Fibroblast of pulmonary artery (primary cell): ENCODE measurements around the gene NFKBIE.

Experiments
- DNase-seq: peaks from one replicate; pipeline ENCODE4 v3.0.0-alpha.2; 2010; ENCODE audit warnings: low read depth
- H3K4me3 ChIP-seq: replicated peaks from 2 replicates; pipeline ENCODE4 v1.5.1; 2011; ENCODE audit warnings: low read depth, mild to moderate bottlenecking, control low read depth, low read length, moderate library complexity
- CTCF ChIP-seq: IDR thresholded peaks from 2 replicates; pipeline ENCODE4 v1.5.1; 2011; ENCODE audit warnings: mild to moderate bottlenecking, control low read depth, low read length, inconsistent platforms; ENCODE audit errors: missing control alignments

The NFKBIE gene

GRCh38 chr6:44301782-44302564 lies 36.6 kb upstream of the NFKBIE start:
- no peak for TF ChIP-seq CTCF
- no peak for DNase-seq
- no peak overlapping the region for H3K4me3 ChIP-seq

- no peak for DNase-seq
- H3K4me3 ChIP-seq = no peak overlapping the region
- TF ChIP-seq CTCF = no peak
Observed at GRCh38 chr6:44301106-44301505, 35.8 kb upstream of the NFKBIE start.

GRCh38 chr6:44300292-44300823 lies 35.0 kb upstream of the NFKBIE start:
- no peak for DNase-seq
- TF ChIP-seq CTCF = no peak
- H3K4me3 ChIP-seq = no peak overlapping the region

- H3K4me3 ChIP-seq = no peak overlapping the region
- TF ChIP-seq CTCF = no peak
- no peak for DNase-seq
Observed at GRCh38 chr6:44298864-44299263, 33.5 kb upstream of the NFKBIE start.

- H3K4me3 ChIP-seq = peak overlapping the region; percentile 10
- no peak for DNase-seq
- TF ChIP-seq CTCF = no peak
Observed at GRCh38 chr6:44298055-44298803, 32.9 kb upstream of the NFKBIE start.

- H3K4me3 ChIP-seq = peak overlapping the region; percentile 46
- TF ChIP-seq CTCF = no peak
- peak; percentile 19 for DNase-seq
Observed at GRCh38 chr6:44297063-44298038, 32.0 kb upstream of the NFKBIE start.
